Osteocyte (in vitro differentiated cells): ENCODE measurements around the gene DHX34. TPM values are rescaled to one million over a fixed set of nuclear protein-coding genes. Genes with fewer than 3 reads are reported as not detected.
"Not testable (repeated sequence)": the region's sequence is repeated elsewhere in the genome, so short reads cannot be mapped to it uniquely, and the experiment has no call there.

Experiments used
- DNase-seq: peaks from one replicate; pipeline ENCODE4 v3.0.0; 2021; ENCODE audit warnings: mixed read lengths; ENCODE audit not compliant: unreplicated experiment; ENCODE audit errors: extremely low spot score
- H3K27ac Mint-ChIP-seq: one replicate; pipeline ENCODE4 v1.8.0; 2021; ENCODE audit warnings: mild to moderate bottlenecking, mixed read lengths; ENCODE audit not compliant: unreplicated experiment
- H3K27me3 Mint-ChIP-seq: one replicate; pipeline ENCODE4 v1.8.0; 2021; ENCODE audit warnings: mixed read lengths; ENCODE audit not compliant: unreplicated experiment
- H3K36me3 Mint-ChIP-seq: one replicate; pipeline ENCODE4 v1.8.0; 2021; ENCODE audit warnings: mixed read lengths; ENCODE audit not compliant: unreplicated experiment
- H3K4me1 Mint-ChIP-seq: one replicate; pipeline ENCODE4 v1.8.0; 2021; ENCODE audit warnings: mixed read lengths; ENCODE audit not compliant: unreplicated experiment
- H3K4me3 Mint-ChIP-seq: one replicate; pipeline ENCODE4 v1.8.0; 2021; ENCODE audit warnings: mild to moderate bottlenecking, moderate library complexity, mixed read lengths; ENCODE audit not compliant: unreplicated experiment
- H3K9me3 Mint-ChIP-seq: one replicate; pipeline ENCODE4 v1.8.0; 2021; ENCODE audit warnings: mixed read lengths; ENCODE audit not compliant: unreplicated experiment
- total RNA-seq: library from RNA; stranded (reverse); gene quantifications from 2 replicates; pipeline ENCODE4 v1.2.1, GENCODE V29; 2021
- TF ChIP-seq, protein P1 (sequence below): fragments of 200-600 bp; sonication (generic); IDR thresholded peaks from 2 replicates; pipeline ENCODE4 v1.5.0; 2021; ENCODE audit warnings: antibody characterized with exemption, mild to moderate bottlenecking, moderate library complexity

Gene DHX34
- total RNA-seq, 1 donor from 2014 or later, result 17.5 TPM

DNA sequence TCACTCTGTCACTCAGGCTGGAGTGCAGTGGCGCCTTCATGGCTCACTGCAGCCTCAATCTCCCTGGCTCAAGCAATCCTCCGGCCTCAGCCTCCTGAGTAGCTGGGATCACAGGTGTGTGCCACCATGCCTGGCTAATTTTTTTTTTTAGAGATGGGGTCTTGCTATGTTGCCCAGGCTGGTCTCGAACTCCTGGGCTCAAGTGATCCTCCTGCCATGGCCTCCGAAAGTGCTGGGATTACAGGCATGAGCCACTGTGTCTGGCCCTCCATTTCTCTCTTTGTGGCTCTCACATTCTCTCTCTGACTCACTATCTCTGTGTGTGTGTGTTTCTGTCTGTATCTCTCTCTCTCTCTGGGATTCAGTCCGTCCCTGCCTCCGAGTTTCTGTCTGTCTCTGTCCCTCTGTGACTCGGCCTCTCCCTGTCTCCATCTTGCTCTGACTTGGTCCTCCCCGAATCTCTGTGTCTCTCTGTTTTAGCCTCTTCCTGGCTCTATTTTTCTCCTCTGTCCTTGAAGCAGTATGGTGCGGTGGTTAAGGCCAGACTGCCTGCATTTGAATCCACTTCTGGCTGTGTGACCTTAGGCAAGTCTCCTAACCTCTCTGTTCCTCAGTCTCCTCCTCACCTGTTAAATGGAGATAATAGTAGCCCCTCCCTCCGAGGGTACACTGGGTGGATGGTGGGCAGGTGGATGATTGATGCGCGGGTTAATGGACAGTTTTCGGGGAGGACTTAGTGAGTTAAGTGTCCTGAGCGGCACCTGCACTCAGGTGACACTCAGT lies 59.2 kb downstream of the DHX34 start:
- TF ChIP-seq, protein P1, sequence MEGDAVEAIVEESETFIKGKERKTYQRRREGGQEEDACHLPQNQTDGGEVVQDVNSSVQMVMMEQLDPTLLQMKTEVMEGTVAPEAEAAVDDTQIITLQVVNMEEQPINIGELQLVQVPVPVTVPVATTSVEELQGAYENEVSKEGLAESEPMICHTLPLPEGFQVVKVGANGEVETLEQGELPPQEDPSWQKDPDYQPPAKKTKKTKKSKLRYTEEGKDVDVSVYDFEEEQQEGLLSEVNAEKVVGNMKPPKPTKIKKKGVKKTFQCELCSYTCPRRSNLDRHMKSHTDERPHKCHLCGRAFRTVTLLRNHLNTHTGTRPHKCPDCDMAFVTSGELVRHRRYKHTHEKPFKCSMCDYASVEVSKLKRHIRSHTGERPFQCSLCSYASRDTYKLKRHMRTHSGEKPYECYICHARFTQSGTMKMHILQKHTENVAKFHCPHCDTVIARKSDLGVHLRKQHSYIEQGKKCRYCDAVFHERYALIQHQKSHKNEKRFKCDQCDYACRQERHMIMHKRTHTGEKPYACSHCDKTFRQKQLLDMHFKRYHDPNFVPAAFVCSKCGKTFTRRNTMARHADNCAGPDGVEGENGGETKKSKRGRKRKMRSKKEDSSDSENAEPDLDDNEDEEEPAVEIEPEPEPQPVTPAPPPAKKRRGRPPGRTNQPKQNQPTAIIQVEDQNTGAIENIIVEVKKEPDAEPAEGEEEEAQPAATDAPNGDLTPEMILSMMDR, result no peak
- Mint-ChIP-seq H3K27me3 (no peaks in the 10 kb centered on the region), H3K36me3 (peaks cover 27% of the 10 kb centered on the region), H3K4me3 (no peak overlapping the region), H3K9me3 (no peaks in the 10 kb centered on the region), H3K27ac (no peak overlapping the region), H3K4me1 (no peaks in the 10 kb centered on the region)
- DNase-seq, result no peak

DNA sequence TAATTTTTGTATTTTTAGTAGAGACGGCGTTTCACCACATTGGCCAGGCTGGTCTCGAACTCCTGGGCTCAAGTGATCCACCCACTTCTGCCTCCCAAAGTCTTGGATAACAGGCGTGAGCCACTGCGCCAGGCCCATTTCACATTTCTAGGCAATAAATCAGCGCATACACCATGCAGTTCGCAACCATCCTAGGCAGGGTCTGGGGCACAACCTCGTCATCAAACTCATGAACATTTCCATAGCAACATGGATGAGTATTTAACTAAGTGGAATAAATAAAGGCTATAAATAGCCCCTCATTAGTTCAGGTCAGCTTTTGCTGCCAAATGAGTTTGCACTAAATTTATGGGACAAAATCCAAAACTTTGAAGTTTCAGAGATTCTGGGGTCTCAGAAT lies 62.0 kb downstream of the DHX34 start:
- peaks cover 1% of the 10 kb centered on the region for H3K4me1 Mint-ChIP-seq
- TF ChIP-seq, protein P1, result no peak
- peaks cover 32% of the 10 kb centered on the region for H3K36me3 Mint-ChIP-seq
- DNase-seq, result no peak
- H3K27me3 Mint-ChIP-seq, result no peaks in the 10 kb centered on the region
- no peaks in the 10 kb centered on the region for H3K9me3 Mint-ChIP-seq
- H3K27ac Mint-ChIP-seq, result no peak overlapping the region
- H3K4me3 Mint-ChIP-seq, result no peak overlapping the region

DNA sequence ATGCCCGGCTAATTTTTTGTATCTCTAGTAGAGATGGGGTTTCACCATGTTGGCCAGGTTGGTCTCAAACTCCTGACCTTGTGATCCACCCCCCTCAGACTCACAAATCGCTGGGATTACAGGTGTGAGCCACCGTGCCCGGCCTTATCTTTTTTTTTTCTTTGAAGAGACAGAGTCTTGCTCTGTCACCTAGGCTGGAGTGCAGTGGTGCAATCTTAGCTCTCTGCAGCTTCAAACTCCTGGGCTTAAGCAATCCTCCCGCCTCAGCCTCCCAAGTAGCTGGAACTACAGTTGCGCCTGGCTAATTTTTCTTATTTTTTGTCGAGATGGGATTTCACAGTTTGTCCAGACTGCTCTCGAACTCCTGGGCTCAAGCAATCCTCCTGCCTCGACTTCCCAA lies 62.6 kb downstream of the DHX34 start:
- not testable (repeated sequence) for DNase-seq, H3K27ac Mint-ChIP-seq, H3K9me3 Mint-ChIP-seq, H3K4me1 Mint-ChIP-seq, H3K4me3 Mint-ChIP-seq, H3K27me3 Mint-ChIP-seq
- H3K36me3 Mint-ChIP-seq, result peaks cover 29% of the 10 kb centered on the region

DNA sequence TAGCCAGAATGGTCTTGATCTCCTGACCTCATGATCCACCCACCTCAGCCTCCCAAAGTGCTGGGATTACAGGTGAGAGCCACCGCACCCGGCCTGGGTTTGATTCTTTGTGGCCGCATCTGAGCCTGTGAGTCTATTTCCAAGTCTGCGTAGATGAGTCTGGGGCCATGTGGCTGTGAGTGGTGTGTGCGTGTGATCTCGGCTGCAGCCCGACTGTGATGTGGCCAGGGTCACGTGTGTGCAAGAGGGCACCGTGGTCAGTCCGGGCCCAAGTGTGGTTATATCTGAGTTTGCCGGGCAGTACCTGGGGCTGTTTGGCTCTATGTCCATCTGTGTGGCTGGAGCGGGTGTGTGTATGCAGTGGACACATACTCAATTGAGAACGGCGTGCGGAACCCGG lies 64.8 kb downstream of the DHX34 start:
- Mint-ChIP-seq H3K36me3 (peaks cover 20% of the 10 kb centered on the region), H3K27ac (no peak overlapping the region), H3K4me1 (peaks cover 19% of the 10 kb centered on the region), H3K4me3 (no peak overlapping the region), H3K27me3 (no peaks in the 10 kb centered on the region), H3K9me3 (no peaks in the 10 kb centered on the region)
- DNase-seq, result no peak
- TF ChIP-seq, protein P1, result no peak

DNA sequence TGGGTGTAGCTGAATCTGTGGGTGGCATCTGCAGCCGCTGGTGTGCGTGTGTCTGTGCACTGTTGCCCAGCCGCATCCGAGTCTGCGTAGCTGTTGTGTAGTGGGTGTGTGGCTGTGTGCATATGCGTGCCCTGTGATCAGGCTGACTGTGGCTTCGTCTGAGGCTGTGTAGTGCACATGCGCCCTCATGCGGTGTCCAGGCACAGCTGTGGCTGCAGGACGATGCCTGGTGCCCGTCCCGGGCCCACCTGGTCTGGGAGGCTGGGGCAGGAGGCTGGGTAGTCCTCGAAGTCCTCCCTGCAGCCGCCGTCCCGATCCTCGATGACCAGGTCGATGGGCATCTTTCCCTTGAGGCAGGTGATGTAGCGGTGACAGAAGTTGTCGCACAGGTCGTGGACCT lies 65.4 kb downstream of the DHX34 start:
- Mint-ChIP-seq H3K27me3 (no peaks in the 10 kb centered on the region), H3K27ac (no peak overlapping the region), H3K9me3 (no peaks in the 10 kb centered on the region), H3K36me3 (peaks cover 16% of the 10 kb centered on the region), H3K4me3 (no peak overlapping the region), H3K4me1 (peaks cover 19% of the 10 kb centered on the region)
- no peak for DNase-seq
- TF ChIP-seq, protein P1, result no peak
